Activated T-cell treated with anti-CD3 and anti-CD28 coated beads, Interleukin-2, amount 50 U/mL, for 1 hour (primary cell): ENCODE data around the gene PARP14.
"Not testable (repeated sequence)": the region's sequence is repeated elsewhere in the genome, so short reads cannot be mapped to it uniquely, and the experiment has no call there.

Source experiments
- DNase-seq: peaks from one replicate; pipeline ENCODE4 v3.0.0-alpha.2; 2020

Gene PARP14

GRCh38 chr3:122725106-122725505, 44.5 kb downstream of the PARP14 start:
- no peak for DNase-seq

DNA sequence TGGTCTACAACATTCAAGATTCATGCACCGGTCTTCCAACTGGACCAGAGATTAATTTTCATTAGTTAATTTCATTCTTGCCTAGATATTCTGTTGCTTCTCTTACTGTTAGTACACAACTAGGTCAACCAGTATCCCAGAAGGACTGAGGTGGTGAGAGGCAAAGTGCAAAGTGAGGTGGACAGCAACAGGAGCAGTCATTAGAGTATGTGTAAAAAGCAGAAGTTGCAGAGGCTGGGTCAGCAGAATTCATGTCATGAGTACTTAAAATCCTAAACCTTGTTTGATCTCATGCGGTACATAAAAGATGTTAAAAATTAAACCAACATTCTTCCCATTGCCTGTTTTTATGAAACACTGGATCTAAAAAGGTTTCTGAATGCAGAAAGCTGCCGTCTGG, 46.7 kb downstream of the PARP14 start:
- no peak for DNase-seq

- DNase-seq = no peak
Measured at GRCh38 chr3:122727766-122728165, 47.1 kb downstream of the PARP14 start.

DNA sequence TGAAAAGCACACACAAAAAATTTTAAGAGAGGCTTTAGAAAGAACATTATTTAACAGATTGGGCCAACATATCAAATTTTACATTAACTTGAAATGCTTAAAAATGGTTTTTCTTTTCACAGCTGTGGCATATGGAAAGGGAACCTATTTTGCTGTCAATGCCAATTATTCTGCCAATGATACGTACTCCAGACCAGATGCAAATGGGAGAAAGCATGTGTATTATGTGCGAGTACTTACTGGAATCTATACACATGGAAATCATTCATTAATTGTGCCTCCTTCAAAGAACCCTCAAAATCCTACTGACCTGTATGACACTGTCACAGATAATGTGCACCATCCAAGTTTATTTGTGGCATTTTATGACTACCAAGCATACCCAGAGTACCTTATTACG, 47.5 kb downstream of the PARP14 start:
- DNase-seq = no peak

GRCh38 chr3:122728756-122729514, 48.3 kb downstream of the PARP14 start:
- DNase-seq = no peak

DNA sequence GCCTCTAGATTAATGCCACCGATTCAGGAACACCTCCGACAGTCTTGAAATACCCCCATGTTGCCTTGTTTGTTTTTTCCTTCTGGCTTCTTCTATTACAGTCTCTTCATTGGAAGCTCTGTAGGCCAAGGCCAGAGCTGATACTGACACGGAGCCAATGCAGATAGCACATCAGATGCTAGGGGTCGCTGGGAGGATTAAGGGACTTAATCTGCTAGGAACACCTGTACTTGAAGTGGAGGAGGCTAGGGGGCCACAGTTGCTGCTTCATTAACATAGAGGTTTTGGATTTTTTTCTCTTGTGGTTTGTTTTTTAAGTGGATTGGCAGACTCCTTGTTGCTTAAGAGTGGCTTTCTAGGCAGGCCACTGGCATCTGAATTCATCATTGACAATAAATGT, 49.6 kb downstream of the PARP14 start:
- no peak for DNase-seq

GRCh38 chr3:122732682-122733525, 52.3 kb downstream of the PARP14 start:
- not testable (repeated sequence) for DNase-seq

GRCh38 chr3:122739172-122739571, 58.5 kb downstream of the PARP14 start:
- no peak for DNase-seq

- no peak for DNase-seq
Measured at GRCh38 chr3:122742234-122742633, 61.6 kb downstream of the PARP14 start.

- DNase-seq = no peak
Measured at GRCh38 chr3:122743581-122744120, 63.0 kb downstream of the PARP14 start.

DNA sequence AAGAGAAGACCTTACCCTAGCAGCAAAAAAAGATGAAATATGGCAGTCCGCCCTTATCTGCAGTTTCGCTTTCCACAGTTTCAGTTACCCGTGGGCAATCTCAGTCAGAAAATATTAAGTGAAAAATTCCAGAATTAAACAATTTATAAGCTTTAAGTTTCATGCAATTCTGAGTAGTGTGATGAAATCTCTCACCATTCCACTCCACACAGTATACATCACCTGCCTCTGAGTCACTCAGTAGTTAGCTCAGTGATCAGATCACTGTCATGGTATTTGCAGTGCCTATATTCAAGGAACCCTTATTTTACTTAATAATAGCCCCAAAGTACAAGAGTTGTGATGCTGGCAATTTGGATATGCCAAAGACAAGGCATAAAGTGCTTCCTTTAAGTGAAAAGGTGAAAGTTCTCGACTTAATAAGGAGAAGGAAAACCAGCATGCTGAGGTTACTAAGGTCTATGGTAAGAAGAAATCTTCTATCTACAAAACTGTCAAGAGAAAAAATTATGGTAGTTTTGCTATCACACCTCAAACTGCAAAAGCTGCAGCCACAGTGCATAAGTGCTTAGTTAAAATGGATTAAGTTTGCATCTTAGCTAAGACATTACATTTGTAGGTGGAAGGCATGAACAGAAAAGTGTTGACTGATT, 64.9 kb downstream of the PARP14 start:
- DNase-seq = no peak

GRCh38 chr3:122747295-122747694, 66.7 kb downstream of the PARP14 start:
- DNase-seq = not testable (repeated sequence)

GRCh38 chr3:122748347-122748746, 67.7 kb downstream of the PARP14 start:
- no peak for DNase-seq

- no peak for DNase-seq
Measured at GRCh38 chr3:122754929-122755328, 74.3 kb downstream of the PARP14 start.

DNA sequence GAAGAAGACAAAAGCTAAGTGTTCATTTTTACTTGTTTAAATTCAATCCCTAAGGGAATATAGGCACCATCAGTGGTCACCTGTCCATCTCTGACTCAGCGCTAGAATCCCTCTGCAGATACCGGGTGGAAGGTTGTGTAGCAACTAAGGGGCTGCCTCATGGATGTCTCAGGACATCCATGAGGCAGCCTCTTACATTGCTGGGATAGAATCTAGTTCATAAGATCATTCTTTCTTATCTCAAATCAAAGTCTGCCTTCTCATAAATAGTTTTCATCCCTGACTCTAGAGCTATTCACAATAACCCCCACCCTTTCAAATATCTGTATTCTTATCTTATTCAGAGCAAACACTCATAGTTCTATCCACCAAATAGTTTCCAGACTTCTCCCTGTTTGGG, 74.9 kb downstream of the PARP14 start:
- no peak for DNase-seq

GRCh38 chr3:122758877-122759560, 78.4 kb downstream of the PARP14 start:
- DNase-seq = no peak

- DNase-seq = no peak
Measured at GRCh38 chr3:122760453-122761271, 80.0 kb downstream of the PARP14 start.

DNA sequence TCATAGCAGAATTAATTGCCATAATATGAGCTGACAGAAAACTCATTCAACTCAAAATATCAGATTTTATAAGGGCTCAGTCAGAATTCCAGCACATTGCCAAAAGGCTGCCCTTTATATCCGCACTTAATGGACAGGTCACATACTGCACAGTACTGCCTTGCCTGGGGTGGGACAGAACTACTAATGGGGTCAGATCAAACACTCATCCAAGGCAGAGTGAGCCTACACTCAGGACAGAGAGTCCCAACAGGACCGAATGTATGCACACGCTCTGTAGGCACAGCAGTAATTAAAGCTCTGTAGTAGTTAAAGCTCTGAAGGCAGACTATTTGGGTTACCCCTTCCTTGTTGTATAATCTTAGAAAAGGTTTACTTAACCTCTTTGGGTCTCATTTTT, 85.8 kb downstream of the PARP14 start:
- no peak for DNase-seq

GRCh38 chr3:122767540-122768372, 87.1 kb downstream of the PARP14 start:
- DNase-seq = no peak

- DNase-seq = no peak
Measured at GRCh38 chr3:122770521-122771202, 90.0 kb downstream of the PARP14 start.
